HepG2 (cell line): Measurements from ENCODE around the gene IGF2BP1. TPM values are rescaled to one million over a fixed set of nuclear protein-coding genes. Genes with fewer than 3 reads are reported as not detected.

Experiments
- BRD4 ChIP-seq: sonication (generic); formaldehyde crosslinking; IDR thresholded peaks from 2 replicates; pipeline ENCODE4 v1.4.0; 2020; ENCODE audit warnings: missing genetic modification reagents
- CREM ChIP-seq, 2 experiments: sonication (generic) in 1 of 2; formaldehyde crosslinking in 1 of 2; IDR thresholded peaks; 2 replicates each; pipeline versions ENCODE4 v1.4.0 to v1.6.1; 2016 to 2020; ENCODE audit warnings: antibody characterized with exemption in 1 of 2, mild to moderate bottlenecking in 1 of 2, missing genetic modification reagents in 1 of 2
- DDIT3 ChIP-seq: sonication (generic); formaldehyde crosslinking; IDR thresholded peaks from 2 replicates; pipeline ENCODE4 v1.4.0; 2020; ENCODE audit warnings: mild to moderate bottlenecking, missing genetic modification reagents
- ETV5 ChIP-seq: IDR thresholded peaks from 2 replicates; pipeline ENCODE4 v1.6.1; 2018; ENCODE audit warnings: missing biosample characterization, missing genetic modification reagents, inconsistent platforms, borderline replicate concordance
- FIP1L1 ChIP-seq: fragments of 200-400 bp; formaldehyde crosslinking; IDR thresholded peaks from 2 replicates; pipeline ENCODE4 v1.6.1; 2018; ENCODE audit warnings: low read depth, mild to moderate bottlenecking, low read length, moderate library complexity, borderline replicate concordance; ENCODE audit not compliant: insufficient read depth
- KLF16 ChIP-seq, 2 experiments: sonication (generic) in 1 of 2; formaldehyde crosslinking in 1 of 2; IDR thresholded peaks; 2 replicates each; pipeline versions ENCODE4 v1.6.1 to v1.8.0; 2016 to 2023; ENCODE audit warnings: missing genetic modification reagents in 2 of 2, missing compliant biosample characterization in 1 of 2
- NFYC ChIP-seq: IDR thresholded peaks from 2 replicates; pipeline ENCODE4 v1.6.1; 2016; ENCODE audit warnings: missing genetic modification reagents, missing compliant biosample characterization
- PHF20 ChIP-seq: sonication (generic); formaldehyde crosslinking; IDR thresholded peaks from 2 replicates; pipeline ENCODE4 v1.5.0; 2020; ENCODE audit warnings: mild to moderate bottlenecking, missing genetic modification reagents
- RXRB ChIP-seq: IDR thresholded peaks from 2 replicates; pipeline ENCODE4 v1.6.1; 2016; ENCODE audit warnings: borderline replicate concordance, missing genetic modification reagents, missing compliant biosample characterization
- SOX6 ChIP-seq, 2 experiments: fragments of 450-650 bp in 1 of 2; sonication (generic) in 1 of 2; formaldehyde crosslinking in 1 of 2; IDR thresholded peaks; 2 replicates each; pipeline versions ENCODE4 v1.4.0 to v1.6.1; 2017 to 2020; ENCODE audit warnings: antibody characterized with exemption in 1 of 2, mild to moderate bottlenecking in 1 of 2, missing genetic modification reagents in 1 of 2
- ZBTB39 ChIP-seq: sonication (generic); formaldehyde crosslinking; IDR thresholded peaks from 2 replicates; pipeline ENCODE4 v1.5.0; 2020; ENCODE audit warnings: missing genetic modification reagents
- ZBTB40 ChIP-seq, 2 experiments: fragments of 450-650 bp in 1 of 2; sonication (generic) in 1 of 2; formaldehyde crosslinking in 1 of 2; IDR thresholded peaks; 2 replicates each; pipeline versions ENCODE4 v1.6.1 to v1.8.0; 2016 to 2022; ENCODE audit warnings: antibody characterized with exemption in 1 of 2, mild to moderate bottlenecking in 1 of 2, missing genetic modification reagents in 1 of 2
- polyA plus RNA-seq, 8 experiments: library from polyadenylated mRNA; depleted of rRNA in 3 of 8; stranded (reverse) in 7 of 8; unstranded in 1 of 8; fragments of >200 nt; fragmentation: Illumina TruSeq in 4 of 8; extraction: Trizol in 4 of 8; gene quantifications; 2 replicates each; pipeline versions ENCODE4 v1.2.1 to v1.2.3, GENCODE V29; 2011 to 2016; ENCODE audit warnings: low read depth in 4 of 8, missing spikeins in 1 of 8, mixed read lengths in 1 of 8; ENCODE audit not compliant: insufficient read depth in 1 of 8
- total RNA-seq, 5 experiments: library from RNA; depleted of rRNA; stranded (reverse); fragments of >200 nt; fragmentation: Illumina TruSeq; extraction: Trizol; gene quantifications; 2 replicates each; pipeline ENCODE4 v1.2.3, GENCODE V29; 2016; ENCODE audit warnings: low read depth in 1 of 5

Gene IGF2BP1
- total and polyA plus RNA-seq, 2 of the 13 experiments (the other 11 are each of a cell fraction or from before 2014, with no cell fraction given) = 29.7 to 75.1 TPM

- peak; percentile 34; the same call in 1 of the 2 replicates for TF ChIP-seq RXRB (CRISPR knock-in tag)
- no peak for TF ChIP-seq NFYC (CRISPR knock-in tag)
- no peak for TF ChIP-seq SOX6 (IDR thresholded peaks at IDR 0.05)
- peak; percentile 60 for TF ChIP-seq SOX6 (CRISPR knock-in tag; IDR thresholded peaks at IDR 0.05)
- no peak for TF ChIP-seq FIP1L1
- TF ChIP-seq BRD4 (CRISPR knock-in tag) = no peak; the same call in 1 of the 2 replicates
- 0 out of 2 replicates have a peak, but pooled peaks have one; percentile 30 for TF ChIP-seq ZBTB39
- no peak for TF ChIP-seq CREM (IDR thresholded peaks at IDR 0.05)
- no peak for TF ChIP-seq CREM (CRISPR knock-in tag; IDR thresholded peaks at IDR 0.05)
- TF ChIP-seq PHF20 = no peak
- no peak for TF ChIP-seq ZBTB40 (IDR thresholded peaks at IDR 0.05)
- TF ChIP-seq ZBTB40 (CRISPR knock-in tag; IDR thresholded peaks at IDR 0.05) = no peak
- TF ChIP-seq KLF16 (CRISPR knock-in tag; IDR thresholded peaks at IDR 0.05) = peak in 1 of 2 experiments; percentile 62; a peak in 2 of 4 replicates
- TF ChIP-seq ETV5 = peak; percentile 61; the same call in 1 of the 2 replicates
- no peak for TF ChIP-seq DDIT3 (CRISPR knock-in tag)
These were observed 42.9 kb upstream of the IGF2BP1 start (continued) for GRCh38 chr17:48954300-48954755.
